Breast epithelium (tissue), 3 donors: Measurements from ENCODE around the gene CADPS2.

Experiments used
- POLR2A ChIP-seq: fragments of 450-650 bp; IDR thresholded peaks from one replicate; pipeline ENCODE4 v1.6.1; 2016; ENCODE audit warnings: antibody characterized with exemption, mild to moderate bottlenecking, moderate library complexity
- POLR2AphosphoS5 ChIP-seq, 3 donors: sonication (generic); formaldehyde crosslinking; IDR thresholded peaks; one replicate each; pipeline ENCODE4 v1.6.1; 2017; ENCODE audit warnings: antibody characterized with exemption in 3 of 3
- TF ChIP-seq, protein P1 (sequence below), 3 donors: fragments of 450-650 bp; IDR thresholded peaks; one replicate each; pipeline ENCODE4 v1.5.1; 2016 to 2017; ENCODE audit warnings: antibody characterized with exemption in 3 of 3, mild to moderate bottlenecking in 3 of 3, moderate library complexity in 3 of 3

GRCh38 chr7:122343601-122344302, 542.5 kb downstream of the CADPS2 start:
- TF ChIP-seq, protein P1, sequence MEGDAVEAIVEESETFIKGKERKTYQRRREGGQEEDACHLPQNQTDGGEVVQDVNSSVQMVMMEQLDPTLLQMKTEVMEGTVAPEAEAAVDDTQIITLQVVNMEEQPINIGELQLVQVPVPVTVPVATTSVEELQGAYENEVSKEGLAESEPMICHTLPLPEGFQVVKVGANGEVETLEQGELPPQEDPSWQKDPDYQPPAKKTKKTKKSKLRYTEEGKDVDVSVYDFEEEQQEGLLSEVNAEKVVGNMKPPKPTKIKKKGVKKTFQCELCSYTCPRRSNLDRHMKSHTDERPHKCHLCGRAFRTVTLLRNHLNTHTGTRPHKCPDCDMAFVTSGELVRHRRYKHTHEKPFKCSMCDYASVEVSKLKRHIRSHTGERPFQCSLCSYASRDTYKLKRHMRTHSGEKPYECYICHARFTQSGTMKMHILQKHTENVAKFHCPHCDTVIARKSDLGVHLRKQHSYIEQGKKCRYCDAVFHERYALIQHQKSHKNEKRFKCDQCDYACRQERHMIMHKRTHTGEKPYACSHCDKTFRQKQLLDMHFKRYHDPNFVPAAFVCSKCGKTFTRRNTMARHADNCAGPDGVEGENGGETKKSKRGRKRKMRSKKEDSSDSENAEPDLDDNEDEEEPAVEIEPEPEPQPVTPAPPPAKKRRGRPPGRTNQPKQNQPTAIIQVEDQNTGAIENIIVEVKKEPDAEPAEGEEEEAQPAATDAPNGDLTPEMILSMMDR (IDR thresholded peaks at IDR 0.05), result no peak
- TF ChIP-seq POLR2AphosphoS5 (IDR thresholded peaks at IDR 0.05), result no peak
- no peak for TF ChIP-seq POLR2A
